MCF 10A (cell line): ENCODE data around the gene SEC61A1. TPM values are rescaled to one million over a fixed set of nuclear protein-coding genes. Genes with fewer than 3 reads are reported as not detected.
A peak's percentile ranks its signal among the peaks of the same experiment; 100 is the strongest.

Experiments used
- BruUV-seq: library from RNA; stranded (reverse); fragments of 400-500 nt; replicated peaks from 2 replicates; lab custom pipeline; 2021; lab: Mats Ljungman, UMichigan
- CTCF ChIA-PET: fragments of 300-600 bp; sonication (Branson Sonifier 250); formaldehyde crosslinking; extraction: SDS; loops from one replicate; lab custom pipeline; 2021; ENCODE audit warnings: antibody characterized with exemption, inconsistent platforms; lab: Yijun Ruan, JAX
- POLR2A ChIA-PET: fragments of 300-600, 350-650 bp; sonication (Branson Sonifier 250); formaldehyde crosslinking; extraction: SDS; loops from one replicate; lab custom pipeline; 2020; ENCODE audit warnings: antibody characterized with exemption, inconsistent platforms; lab: Yijun Ruan, JAX
- DNase-seq: peaks from one replicate; pipeline ENCODE4 v3.0.0-alpha.2; 2018; ENCODE audit not compliant: unreplicated experiment
- H3K27ac Mint-ChIP-seq: one replicate; pipeline ENCODE4 v1.8.0; 2022; ENCODE audit warnings: mild to moderate bottlenecking, low read depth, mixed read lengths; ENCODE audit not compliant: unreplicated experiment
- H3K27me3 Mint-ChIP-seq: one replicate; pipeline ENCODE4 v1.8.0; 2022; ENCODE audit warnings: mixed read lengths; ENCODE audit not compliant: insufficient read depth, unreplicated experiment
- H3K36me3 Mint-ChIP-seq: one replicate; pipeline ENCODE4 v1.8.0; 2022; ENCODE audit warnings: mild to moderate bottlenecking, moderate library complexity, mixed read lengths; ENCODE audit not compliant: insufficient read depth, unreplicated experiment
- H3K4me1 Mint-ChIP-seq: one replicate; pipeline ENCODE4 v1.8.0; 2022; ENCODE audit warnings: mixed read lengths; ENCODE audit not compliant: insufficient read depth, unreplicated experiment
- H3K4me3 Mint-ChIP-seq: one replicate; pipeline ENCODE4 v1.8.0; 2022; ENCODE audit warnings: mild to moderate bottlenecking, moderate library complexity, mixed read lengths; ENCODE audit not compliant: unreplicated experiment
- H3K9me3 Mint-ChIP-seq: one replicate; pipeline ENCODE4 v1.8.0; 2022; ENCODE audit warnings: mixed read lengths; ENCODE audit not compliant: unreplicated experiment
- CTCF ChIP-seq: fragments of 200-600 bp; IDR thresholded peaks from one replicate; pipeline ENCODE4 v1.8.0; 2022; ENCODE audit warnings: antibody characterized with exemption, mild to moderate bottlenecking; ENCODE audit not compliant: unreplicated experiment
- intact Hi-C: fragments of 100-400 bp; cut with micrococcal nuclease; formaldehyde crosslinking; loops from 2 replicates; pipeline ENCODE4 v1.14.1; 2022
- total RNA-seq: library from RNA; stranded (reverse); gene quantifications from 2 replicates; pipeline ENCODE4 v1.2.3, GENCODE V29; 2022

Gene SEC61A1
- total RNA-seq, 1 experiment from 2014 or later: 418 TPM

- intact Hi-C loops: no loop called here
- H3K4me3 Mint-ChIP-seq: no peak overlapping the region
- BruUV-seq: no TSS peak
- no peaks in the 10 kb centered on the region for H3K9me3 Mint-ChIP-seq
- DNase-seq: no peak
- TF ChIP-seq CTCF: no peak
- peaks cover 5% of the 10 kb centered on the region for H3K4me1 Mint-ChIP-seq
- POLR2A ChIA-PET: interaction anchor here (0.5 to 2.7 kb wide), 3 partner anchors 17 to 1374 kb away, joined by 3 to 8 read pairs (median 3); no protein-coding TSS in a partner anchor
- CTCF ChIA-PET: interaction anchor here (0.6 to 1.6 kb wide), 3 partner anchors 24 to 539 kb away, joined by 3 to 6 read pairs (median 3); no protein-coding TSS in a partner anchor
- H3K27me3 Mint-ChIP-seq: no peaks in the 10 kb centered on the region
- H3K36me3 Mint-ChIP-seq: peaks cover 81% of the 10 kb centered on the region
- peak overlapping the region; percentile 42 for H3K27ac Mint-ChIP-seq
Measured at GRCh38 chr3:128070898-128071591, 18.8 kb downstream of the SEC61A1 start.

- CTCF ChIA-PET: interaction anchor here (0.6 to 1.6 kb wide), 3 partner anchors 23 to 538 kb away, joined by 3 to 6 read pairs (median 3); no protein-coding TSS in a partner anchor
- no peak for TF ChIP-seq CTCF
- BruUV-seq: no TSS peak
- H3K27ac Mint-ChIP-seq: peak overlapping the region; percentile 31
- H3K4me3 Mint-ChIP-seq: no peak overlapping the region
- H3K4me1 Mint-ChIP-seq: peaks cover 5% of the 10 kb centered on the region
- H3K36me3 Mint-ChIP-seq: peaks cover 72% of the 10 kb centered on the region
- intact Hi-C loops: no loop called here
- POLR2A ChIA-PET: interaction anchor here (0.5 to 2.7 kb wide), 2 partner anchors 18 to 1373 kb away, joined by 3 to 8 read pairs; no protein-coding TSS in a partner anchor
- no peaks in the 10 kb centered on the region for H3K9me3 Mint-ChIP-seq
- DNase-seq: no peak
- no peaks in the 10 kb centered on the region for H3K27me3 Mint-ChIP-seq
Measured at GRCh38 chr3:128071771-128072453, 19.7 kb downstream of the SEC61A1 start.

GRCh38 chr3:128072454-128073184 lies 20.4 kb downstream of the SEC61A1 start:
- BruUV-seq: no TSS peak
- TF ChIP-seq CTCF: no peak
- POLR2A ChIA-PET: interaction anchor here (0.6 to 2.7 kb wide), 3 partner anchors 7 to 1898 kb away, joined by 3 to 8 read pairs (median 4); no protein-coding TSS in a partner anchor
- Mint-ChIP-seq H3K27ac (peak overlapping the region; percentile 31), H3K4me1 (peaks cover 5% of the 10 kb centered on the region), H3K27me3 (no peaks in the 10 kb centered on the region), H3K9me3 (no peaks in the 10 kb centered on the region), H3K36me3 (peaks cover 65% of the 10 kb centered on the region), H3K4me3 (no peak overlapping the region)
- no peak for DNase-seq
- CTCF ChIA-PET: no interaction called here
- intact Hi-C loops: no loop called here
